OCI-LY1 (cell line): Measurements from ENCODE around the gene RCBTB1.

Source experiments
- H2AFZ ChIP-seq: fragments of 200-600 bp; sonication (generic), shearing (Covaris generic); 2 replicates; pipeline ENCODE4 v1.6.0; 2014; ENCODE audit warnings: antibody characterized with exemption, mild to moderate bottlenecking, low read length
- H3F3A ChIP-seq: fragments of 200-600 bp; sonication (generic), shearing (Covaris generic); 2 replicates; pipeline ENCODE4 v1.6.0; 2014; ENCODE audit warnings: mild to moderate bottlenecking, antibody characterized with exemption, low read length, moderate library complexity; ENCODE audit not compliant: insufficient read depth
- H3K27ac ChIP-seq: fragments of 200-600 bp; sonication (generic); 2 replicates; pipeline ENCODE4 v1.5.1; 2014; ENCODE audit warnings: low read length, mixed run types, mild to moderate bottlenecking, low read depth; ENCODE audit not compliant: poor library complexity, severe bottlenecking
- H3K27me3 ChIP-seq: fragments of 200-600 bp; sonication (generic); 2 replicates; pipeline ENCODE4 v1.6.0; 2014; ENCODE audit warnings: antibody characterized with exemption, mild to moderate bottlenecking, low read length, moderate library complexity; ENCODE audit not compliant: insufficient read depth
- H3K36me3 ChIP-seq: fragments of 200-600 bp; sonication (generic); 2 replicates; pipeline ENCODE4 v1.6.1; 2014; ENCODE audit warnings: mild to moderate bottlenecking, antibody characterized with exemption, low read length, moderate library complexity, mixed read lengths; ENCODE audit not compliant: insufficient read depth
- H3K4me1 ChIP-seq: fragments of 200-600 bp; sonication (generic); 2 replicates; pipeline ENCODE4 v1.5.1; 2014; ENCODE audit warnings: mild to moderate bottlenecking, low read length, moderate library complexity; ENCODE audit not compliant: insufficient read depth, severe bottlenecking
- H3K4me2 ChIP-seq: fragments of 200-600 bp; sonication (generic), shearing (Covaris generic); 2 replicates; pipeline ENCODE4 v1.6.1; 2014; ENCODE audit warnings: low read length
- H3K4me3 ChIP-seq: fragments of 200-600 bp; sonication (generic); 2 replicates; pipeline ENCODE4 v1.5.1; 2014; ENCODE audit warnings: low read length, low read depth, mild to moderate bottlenecking, mixed read lengths; ENCODE audit not compliant: poor library complexity, severe bottlenecking
- H3K79me2 ChIP-seq: fragments of 200-600 bp; shearing (Covaris generic); 2 replicates; pipeline ENCODE4 v1.6.1; 2016; ENCODE audit warnings: mixed run types, low read length, mixed read lengths; ENCODE audit not compliant: insufficient read depth
- H3K9ac ChIP-seq: fragments of 200-600 bp; sonication (generic), shearing (Covaris generic); 2 replicates; pipeline ENCODE4 v1.6.1; 2014; ENCODE audit warnings: mild to moderate bottlenecking, low read length, mixed read lengths
- H3K9me2 ChIP-seq: fragments of 200-600 bp; sonication (generic), shearing (Covaris generic); 2 replicates; pipeline ENCODE4 v1.6.1; 2014; ENCODE audit warnings: low read depth, mild to moderate bottlenecking, low read length, mixed read lengths
- H3K9me3 ChIP-seq: fragments of 200-600 bp; shearing (Covaris generic); 2 replicates; pipeline ENCODE4 v1.6.1; 2014; ENCODE audit warnings: low read length, mixed read lengths
- H4K20me1 ChIP-seq: fragments of 200-600 bp; sonication (generic), shearing (Covaris generic); 2 replicates; pipeline ENCODE4 v1.6.0; 2016; ENCODE audit warnings: mild to moderate bottlenecking, low read length; ENCODE audit not compliant: insufficient read depth
- CTCF ChIP-seq: fragments of 200-600 bp; sonication (generic), shearing (Covaris generic); IDR thresholded peaks from 2 replicates; pipeline ENCODE4 v1.5.1; 2017; ENCODE audit warnings: mild to moderate bottlenecking, antibody characterized with exemption, low read length, moderate library complexity, mixed read lengths
- EZH2 ChIP-seq: fragments of 200-600 bp; sonication (generic), shearing (Covaris generic); IDR thresholded peaks from 2 replicates; pipeline ENCODE4 v1.8.0; 2017; ENCODE audit warnings: borderline replicate concordance, mixed run types, mild to moderate bottlenecking, antibody characterized with exemption, low read length, moderate library complexity, mixed read lengths

Gene RCBTB1

GRCh38 chr13:49545661-49546060, 39.7 kb downstream of the RCBTB1 start:
- H2AFZ ChIP-seq = no peak overlapping the region
- no peaks in the 10 kb centered on the region for H3K9me3 ChIP-seq
- H3K4me2 ChIP-seq = no peak overlapping the region
- H3K27ac ChIP-seq = no peak overlapping the region
- H3K9me2 ChIP-seq = no peaks in the 10 kb centered on the region
- H3K4me3 ChIP-seq = no peak overlapping the region
- H3K9ac ChIP-seq = no peak overlapping the region
- no peaks in the 10 kb centered on the region for H3F3A ChIP-seq
- peaks cover 9% of the 10 kb centered on the region for H3K4me1 ChIP-seq
- H3K79me2 ChIP-seq = no peaks in the 10 kb centered on the region
- H4K20me1 ChIP-seq = no peaks in the 10 kb centered on the region
- H3K27me3 ChIP-seq = no peaks in the 10 kb centered on the region
- TF ChIP-seq CTCF = no peak
- no peak for TF ChIP-seq EZH2
- peaks cover 96% of the 10 kb centered on the region for H3K36me3 ChIP-seq

GRCh38 chr13:49543656-49544055, 41.7 kb downstream of the RCBTB1 start:
- Histone ChIP-seq H3K79me2 (no peaks in the 10 kb centered on the region), H3K36me3 (peaks cover 95% of the 10 kb centered on the region), H3K9ac (no peak overlapping the region)

GRCh38 chr13:49540552-49540951, 44.8 kb downstream of the RCBTB1 start:
- H4K20me1 ChIP-seq = no peaks in the 10 kb centered on the region
- H2AFZ ChIP-seq = no peak overlapping the region
- peak overlapping the region; percentile 76 for H3K27ac ChIP-seq
- H3K4me3 ChIP-seq = peak overlapping the region; percentile 30
- no peaks in the 10 kb centered on the region for H3K9me2 ChIP-seq
- H3K9me3 ChIP-seq = no peaks in the 10 kb centered on the region
- H3K9ac ChIP-seq = peak overlapping the region; percentile 35
- peaks cover 46% of the 10 kb centered on the region for H3K4me1 ChIP-seq
- H3K4me2 ChIP-seq = peak overlapping the region; percentile 69
- H3F3A ChIP-seq = no peaks in the 10 kb centered on the region
- TF ChIP-seq CTCF (no peak), EZH2 (no peak)
- no peaks in the 10 kb centered on the region for H3K27me3 ChIP-seq
- peaks cover 75% of the 10 kb centered on the region for H3K36me3 ChIP-seq
- H3K79me2 ChIP-seq = no peaks in the 10 kb centered on the region

More at GRCh38 chr13:49543656-49544055, 41.7 kb downstream of the RCBTB1 start:
- Histone ChIP-seq H3K9me3 (no peaks in the 10 kb centered on the region), H3K4me1 (peaks cover 26% of the 10 kb centered on the region), H3K9me2 (no peaks in the 10 kb centered on the region), H3K27ac (no peak overlapping the region), H3K4me3 (no peak overlapping the region), H2AFZ (no peak overlapping the region), H3K4me2 (no peak overlapping the region), H4K20me1 (no peaks in the 10 kb centered on the region), H3K27me3 (no peaks in the 10 kb centered on the region), H3F3A (no peaks in the 10 kb centered on the region)
- TF ChIP-seq CTCF (no peak), EZH2 (no peak)
